ENCODE results near the gene CLINT1.

CLINT1 gene

GRCh38 chr5:157766902-157767301 lies 92.0 kb downstream of the CLINT1 start:
- Histone ChIP-seq H3K9ac (ENCODE audit: low read length) (no peak overlapping the region), H3K36me3 (replicated peaks; ENCODE audit: low read depth, low read length) (no peaks in the 10 kb centered on the region), H3K4me1 (ENCODE audit: low read length) (no peaks in the 10 kb centered on the region), H3K4me3 (ENCODE audit: low read length) (no peak overlapping the region), H3K79me2 (ENCODE audit: low read length) (no peaks in the 10 kb centered on the region), H3K27ac (ENCODE audit: low read length) (no peak overlapping the region), H3K9me3 (ENCODE audit: insufficient read depth, low read length) (no peaks in the 10 kb centered on the region), H3K27me3 (ENCODE audit: low read depth, low read length) (no peaks in the 10 kb centered on the region), H4K20me1 (ENCODE audit: insufficient read depth, low read length) (no peaks in the 10 kb centered on the region), H2AFZ (ENCODE audit: low read depth, low read length) (no peak overlapping the region), H3K4me2 (ENCODE audit: low read length) (no peak overlapping the region)
- TF ChIP-seq EZH2phosphoT487 (IDR thresholded peaks at IDR 0.05; ENCODE audit: low read depth) (no peak), CTCF (IDR thresholded peaks at IDR 0.05; ENCODE audit: low read depth, low read length) (no peak)

- no peaks in the 10 kb centered on the region for H3K79me2 ChIP-seq (ENCODE audit: low read length)
- no peaks in the 10 kb centered on the region for H3K4me1 ChIP-seq (ENCODE audit: low read length)
- no peak overlapping the region for H3K4me3 ChIP-seq (ENCODE audit: low read length)
Measured at GRCh38 chr5:157766442-157766841, 92.5 kb downstream of the CLINT1 start.

GRCh38 chr5:157764531-157764930 lies 94.4 kb downstream of the CLINT1 start:
- no peaks in the 10 kb centered on the region for H3K79me2 ChIP-seq (ENCODE audit: low read length)
- H3K9ac ChIP-seq (ENCODE audit: low read length), result no peak overlapping the region
- H3K36me3 ChIP-seq (replicated peaks; ENCODE audit: low read depth, low read length), result no peaks in the 10 kb centered on the region
- H2AFZ ChIP-seq (ENCODE audit: low read depth, low read length), result no peak overlapping the region
- H3K4me3 ChIP-seq (ENCODE audit: low read length), result no peak overlapping the region
- no peaks in the 10 kb centered on the region for H3K4me1 ChIP-seq (ENCODE audit: low read length)
- no peak overlapping the region for H3K27ac ChIP-seq (ENCODE audit: low read length)
- H3K9me3 ChIP-seq (ENCODE audit: insufficient read depth, low read length), result no peaks in the 10 kb centered on the region
- no peaks in the 10 kb centered on the region for H3K27me3 ChIP-seq (ENCODE audit: low read depth, low read length)
- no peak for TF ChIP-seq CTCF (IDR thresholded peaks at IDR 0.05; ENCODE audit: low read depth, low read length)
- no peak for TF ChIP-seq EZH2phosphoT487 (IDR thresholded peaks at IDR 0.05; ENCODE audit: low read depth)
- H4K20me1 ChIP-seq (ENCODE audit: insufficient read depth, low read length), result no peaks in the 10 kb centered on the region
- no peak overlapping the region for H3K4me2 ChIP-seq (ENCODE audit: low read length)

More at GRCh38 chr5:157766442-157766841, 92.5 kb downstream of the CLINT1 start:
- H3K27ac ChIP-seq (ENCODE audit: low read length), result no peak overlapping the region
- no peaks in the 10 kb centered on the region for H3K9me3 ChIP-seq (ENCODE audit: insufficient read depth, low read length)
- H2AFZ ChIP-seq (ENCODE audit: low read depth, low read length), result no peak overlapping the region
- H3K27me3 ChIP-seq (ENCODE audit: low read depth, low read length), result no peaks in the 10 kb centered on the region
- no peaks in the 10 kb centered on the region for H3K36me3 ChIP-seq (replicated peaks; ENCODE audit: low read depth, low read length)
- H4K20me1 ChIP-seq (ENCODE audit: insufficient read depth, low read length), result no peaks in the 10 kb centered on the region
- no peak overlapping the region for H3K9ac ChIP-seq (ENCODE audit: low read length)
- no peak for TF ChIP-seq CTCF (IDR thresholded peaks at IDR 0.05; ENCODE audit: low read depth, low read length)
- no peak for TF ChIP-seq EZH2phosphoT487 (IDR thresholded peaks at IDR 0.05; ENCODE audit: low read depth)
- H3K4me2 ChIP-seq (ENCODE audit: low read length), result no peak overlapping the region

- no peak overlapping the region for H3K4me3 ChIP-seq (ENCODE audit: low read length)
- no peak overlapping the region for H2AFZ ChIP-seq (ENCODE audit: low read depth, low read length)
Measured at GRCh38 chr5:157761690-157762621, 97.0 kb downstream of the CLINT1 start.

More at GRCh38 chr5:157761690-157762621, 97.0 kb downstream of the CLINT1 start:
- Histone ChIP-seq H3K9ac (ENCODE audit: low read length) (no peak overlapping the region), H3K9me3 (ENCODE audit: insufficient read depth, low read length) (no peaks in the 10 kb centered on the region), H3K4me1 (ENCODE audit: low read length) (peaks cover 15% of the 10 kb centered on the region), H3K27me3 (ENCODE audit: low read depth, low read length) (no peaks in the 10 kb centered on the region), H3K27ac (ENCODE audit: low read length) (no peak overlapping the region), H3K36me3 (replicated peaks; ENCODE audit: low read depth, low read length) (no peaks in the 10 kb centered on the region), H3K4me2 (ENCODE audit: low read length) (no peak overlapping the region), H3K79me2 (ENCODE audit: low read length) (no peaks in the 10 kb centered on the region), H4K20me1 (ENCODE audit: insufficient read depth, low read length) (no peaks in the 10 kb centered on the region)
- TF ChIP-seq EZH2phosphoT487 (IDR thresholded peaks at IDR 0.05; ENCODE audit: low read depth) (no peak), CTCF (IDR thresholded peaks at IDR 0.05; ENCODE audit: low read depth, low read length) (peak; percentile 71)
